PC-3 (cell line): ENCODE measurements around the gene NLGN1. TPM values are rescaled to one million over a fixed set of nuclear protein-coding genes. Genes with fewer than 3 reads are reported as not detected.

Experiments used
- ATAC-seq: fragments of 200-7000 bp; cut with Tn5 transposase; 2 replicates; pipeline ENCODE4 v1.9.1; 2020; ENCODE audit warnings: mild to moderate bottlenecking, moderate library complexity
- BruUV-seq: library from RNA; stranded (reverse); fragments of 400-500 nt; replicated peaks from 2 replicates; lab custom pipeline; 2021; lab: Mats Ljungman, UMichigan
- CTCF ChIA-PET: fragments of 300-600 bp; sonication (Branson Sonifier 250); formaldehyde crosslinking; loops from one replicate; lab custom pipeline; 2022; ENCODE audit warnings: antibody characterized with exemption; lab: Charles Lee
- POLR2A ChIA-PET: fragments of 300-600 bp; sonication (Branson Sonifier 250); formaldehyde crosslinking; loops from one replicate; lab custom pipeline; 2022; ENCODE audit warnings: antibody characterized with exemption; ENCODE audit not compliant: unreplicated experiment; lab: Charles Lee
- DNase-seq: peaks from one replicate; pipeline ENCODE4 v3.0.0-alpha.2; 2015
- H2AFZ ChIP-seq: fragments of 300-600 bp; sonication (generic); 2 replicates; pipeline ENCODE4 v1.6.0; 2016; ENCODE audit warnings: antibody characterized with exemption, low read length
- H3F3A ChIP-seq: fragments of 300-600 bp; sonication (generic); one replicate; pipeline ENCODE4 v1.6.0; 2017; ENCODE audit warnings: antibody characterized with exemption, low read length, control low read depth, mild to moderate bottlenecking; ENCODE audit not compliant: unreplicated experiment
- H3K27ac ChIP-seq: fragments of 300-600 bp; sonication (generic); 2 replicates; pipeline ENCODE4 v1.5.1; 2016; ENCODE audit warnings: mild to moderate bottlenecking, low read length
- H3K27me3 ChIP-seq: fragments of 300-600 bp; sonication (generic); 2 replicates; pipeline ENCODE4 v1.6.1; 2016; ENCODE audit warnings: low read length, mixed read lengths
- H3K36me3 ChIP-seq: fragments of 300-600 bp; sonication (generic); 2 replicates; pipeline ENCODE4 v1.6.1; 2016; ENCODE audit warnings: low read depth, mixed run types, low read length, mixed read lengths
- H3K4me1 ChIP-seq: fragments of 300-600 bp; sonication (generic); 2 replicates; pipeline ENCODE4 v1.5.1; 2016; ENCODE audit warnings: low read length; ENCODE audit not compliant: insufficient read depth
- H3K4me2 ChIP-seq: fragments of 300-600 bp; sonication (generic); 2 replicates; pipeline ENCODE4 v1.6.0; 2016; ENCODE audit warnings: low read length
- H3K4me3 ChIP-seq: fragments of 300-600 bp; sonication (generic); 2 replicates; pipeline ENCODE4 v1.5.1; 2016; ENCODE audit warnings: mild to moderate bottlenecking, low read length, mixed read lengths
- H3K79me2 ChIP-seq: fragments of 300-600 bp; sonication (generic); 2 replicates; pipeline ENCODE4 v1.6.1; 2017; ENCODE audit warnings: low read length, mixed read lengths
- H3K9ac ChIP-seq: fragments of 300-600 bp; sonication (generic); 2 replicates; pipeline ENCODE4 v1.6.0; 2016; ENCODE audit warnings: mild to moderate bottlenecking, low read length
- H3K9me2 ChIP-seq: fragments of 300-600 bp; sonication (generic); replicated peaks from 2 replicates; pipeline ENCODE4 v1.6.1; 2016; ENCODE audit warnings: mixed run types, low read length, mixed read lengths
- H3K9me3 ChIP-seq: fragments of 300-600 bp; sonication (generic); 2 replicates; pipeline ENCODE4 v1.6.1; 2016; ENCODE audit warnings: low read length, mixed read lengths
- H4K20me1 ChIP-seq: fragments of 300-600 bp; sonication (generic); 2 replicates; pipeline ENCODE4 v1.6.1; 2016; ENCODE audit warnings: low read length, mixed read lengths
- EZH2 ChIP-seq: fragments of 300-600 bp; sonication (generic); IDR thresholded peaks from one replicate; pipeline ENCODE4 v1.6.1; 2017; ENCODE audit warnings: antibody characterized with exemption, mild to moderate bottlenecking, low read length; ENCODE audit not compliant: unreplicated experiment
- EZH2phosphoT487 ChIP-seq: fragments of 300-600 bp; sonication (generic); IDR thresholded peaks from 2 replicates; pipeline ENCODE4 v1.6.1; 2018; ENCODE audit warnings: mild to moderate bottlenecking, antibody characterized with exemption, low read length, borderline replicate concordance
- intact Hi-C: fragments of 100-400 bp; cut with micrococcal nuclease; formaldehyde crosslinking; loops from 2 replicates; pipeline ENCODE4 v1.9.0; 2023
- total RNA-seq: library from RNA; depleted of rRNA; stranded (reverse); fragments of >200 nt; gene quantifications from 2 replicates; pipeline ENCODE4 v1.2.3, GENCODE V29; 2014
- TF ChIP-seq, protein P1 (sequence below): fragments of 300-600 bp; sonication (generic); conservative IDR thresholded peaks from 2 replicates; pipeline ENCODE4 v1.5.1; 2017; ENCODE audit warnings: antibody characterized with exemption, low read depth, mild to moderate bottlenecking, low read length

Gene NLGN1
- total RNA-seq, 1 experiment from 2014 or later: 0.77 TPM

DNA sequence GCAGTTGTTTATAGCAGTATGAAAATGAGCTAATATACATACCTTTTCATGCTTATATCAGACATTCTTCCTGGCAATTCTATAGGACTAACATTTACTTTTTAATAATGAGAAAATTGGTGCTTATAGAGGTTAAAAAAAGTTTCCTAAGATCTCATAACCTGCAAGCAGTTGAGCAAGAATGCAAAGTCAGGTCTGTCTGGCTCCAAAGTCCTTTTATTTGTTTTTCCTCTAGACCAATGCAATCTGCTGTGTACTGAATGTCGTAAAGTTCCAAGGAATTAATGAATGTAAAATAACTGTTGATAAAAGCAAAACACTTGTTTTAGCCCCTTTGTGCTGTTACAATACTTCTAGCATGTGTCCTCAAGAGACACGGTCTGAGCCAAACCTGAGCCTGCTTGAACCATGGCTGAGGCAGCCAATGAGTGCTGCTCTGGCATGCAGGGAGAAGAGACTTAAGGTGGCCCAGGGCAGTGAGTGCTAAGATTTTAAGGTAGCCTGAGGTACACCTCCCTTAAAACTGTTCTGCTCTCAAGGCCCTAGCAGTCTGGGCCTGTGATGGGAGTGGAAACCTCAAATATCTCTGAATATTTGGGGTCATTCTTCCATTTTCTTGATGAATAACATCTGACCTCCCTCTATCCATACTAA, 906.5 kb downstream of the NLGN1 start:
- Histone ChIP-seq H3K36me3 (no peaks in the 10 kb centered on the region), H3K9me3 (no peaks in the 10 kb centered on the region), H3K4me2 (no peak overlapping the region), H3K27ac (no peak overlapping the region), H2AFZ (no peak overlapping the region), H3K9me2 (no peaks in the 10 kb centered on the region), H3K4me3 (no peak overlapping the region), H3K27me3 (no peaks in the 10 kb centered on the region), H4K20me1 (no peaks in the 10 kb centered on the region), H3F3A (no peaks in the 10 kb centered on the region), H3K9ac (no peak overlapping the region), H3K79me2 (no peaks in the 10 kb centered on the region), H3K4me1 (no peaks in the 10 kb centered on the region)
- no TSS peak for BruUV-seq
- intact Hi-C loops: no loop called here
- no peak for DNase-seq
- no peak for ATAC-seq
- ChIA-PET CTCF (no interaction called here), POLR2A (no interaction called here)
- TF ChIP-seq, protein P1, sequence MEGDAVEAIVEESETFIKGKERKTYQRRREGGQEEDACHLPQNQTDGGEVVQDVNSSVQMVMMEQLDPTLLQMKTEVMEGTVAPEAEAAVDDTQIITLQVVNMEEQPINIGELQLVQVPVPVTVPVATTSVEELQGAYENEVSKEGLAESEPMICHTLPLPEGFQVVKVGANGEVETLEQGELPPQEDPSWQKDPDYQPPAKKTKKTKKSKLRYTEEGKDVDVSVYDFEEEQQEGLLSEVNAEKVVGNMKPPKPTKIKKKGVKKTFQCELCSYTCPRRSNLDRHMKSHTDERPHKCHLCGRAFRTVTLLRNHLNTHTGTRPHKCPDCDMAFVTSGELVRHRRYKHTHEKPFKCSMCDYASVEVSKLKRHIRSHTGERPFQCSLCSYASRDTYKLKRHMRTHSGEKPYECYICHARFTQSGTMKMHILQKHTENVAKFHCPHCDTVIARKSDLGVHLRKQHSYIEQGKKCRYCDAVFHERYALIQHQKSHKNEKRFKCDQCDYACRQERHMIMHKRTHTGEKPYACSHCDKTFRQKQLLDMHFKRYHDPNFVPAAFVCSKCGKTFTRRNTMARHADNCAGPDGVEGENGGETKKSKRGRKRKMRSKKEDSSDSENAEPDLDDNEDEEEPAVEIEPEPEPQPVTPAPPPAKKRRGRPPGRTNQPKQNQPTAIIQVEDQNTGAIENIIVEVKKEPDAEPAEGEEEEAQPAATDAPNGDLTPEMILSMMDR: no peak
- TF ChIP-seq EZH2 (no peak), EZH2phosphoT487 (no peak)

DNA sequence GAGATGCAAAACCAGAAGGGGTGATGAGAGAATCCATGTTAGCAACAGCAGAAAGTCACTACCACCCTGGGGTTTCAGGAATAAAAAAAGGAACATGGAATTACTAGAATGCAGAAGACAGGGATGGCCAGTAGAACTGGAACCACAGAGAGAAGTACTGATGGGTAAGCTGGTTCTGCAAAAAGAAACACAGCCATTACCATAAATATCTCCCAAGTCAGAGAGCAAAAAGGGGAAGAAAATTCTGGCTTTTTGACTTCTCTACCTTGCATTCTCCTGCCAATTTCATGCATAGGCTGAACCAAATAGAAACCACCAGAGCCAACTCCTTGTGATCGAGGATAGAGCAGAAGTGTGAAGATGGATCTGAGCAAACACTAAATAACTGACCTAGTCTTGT, 911.2 kb downstream of the NLGN1 start:
- Histone ChIP-seq H2AFZ (no peak overlapping the region), H3K9ac (no peak overlapping the region), H4K20me1 (no peaks in the 10 kb centered on the region), H3F3A (no peaks in the 10 kb centered on the region), H3K4me1 (no peaks in the 10 kb centered on the region), H3K4me3 (no peak overlapping the region), H3K9me3 (no peaks in the 10 kb centered on the region), H3K4me2 (no peak overlapping the region), H3K36me3 (no peaks in the 10 kb centered on the region), H3K27me3 (no peaks in the 10 kb centered on the region), H3K27ac (no peak overlapping the region), H3K9me2 (no peaks in the 10 kb centered on the region), H3K79me2 (no peaks in the 10 kb centered on the region)
- ChIA-PET CTCF (no interaction called here), POLR2A (no interaction called here)
- TF ChIP-seq, protein P1: no peak
- no peak for TF ChIP-seq EZH2
- no peak for TF ChIP-seq EZH2phosphoT487
- no TSS peak for BruUV-seq
- intact Hi-C loops: no loop called here
- ATAC-seq: no peak
- no peak for DNase-seq

DNA sequence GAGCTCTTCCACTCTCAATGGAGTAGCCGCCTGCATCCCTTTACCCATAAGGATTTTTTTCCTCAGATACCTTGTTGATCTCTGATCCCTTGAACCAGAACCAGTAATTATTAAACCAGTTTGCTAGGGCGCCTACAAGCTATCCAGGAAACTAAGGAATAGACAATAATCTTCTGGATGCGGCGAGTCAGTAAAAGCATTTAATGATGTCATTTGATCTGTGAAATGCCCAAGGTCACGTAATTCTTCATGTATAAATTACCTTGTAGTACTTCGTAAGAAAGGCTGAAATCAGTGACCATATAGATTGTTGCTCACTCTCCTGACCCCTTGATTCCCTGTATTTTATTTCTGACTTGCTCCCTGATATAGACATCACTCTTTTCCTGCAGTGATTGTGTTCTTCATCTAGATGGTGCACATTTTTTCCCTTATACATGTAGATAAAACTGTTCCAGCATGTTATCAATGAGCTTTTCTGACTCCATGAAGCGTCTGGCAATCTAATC, 913.0 kb downstream of the NLGN1 start:
- H3F3A ChIP-seq: no peaks in the 10 kb centered on the region
- no peaks in the 10 kb centered on the region for H3K4me1 ChIP-seq
- no peaks in the 10 kb centered on the region for H3K79me2 ChIP-seq
- H3K9me2 ChIP-seq: no peaks in the 10 kb centered on the region
- no peak overlapping the region for H3K4me2 ChIP-seq
- ATAC-seq (no peak), DNase-seq (no peak)
- intact Hi-C loops: no loop called here
- no peaks in the 10 kb centered on the region for H3K27me3 ChIP-seq
- H3K36me3 ChIP-seq: no peaks in the 10 kb centered on the region
- no peak overlapping the region for H3K27ac ChIP-seq
- H3K4me3 ChIP-seq: no peak overlapping the region
- ChIA-PET POLR2A (no interaction called here), CTCF (no interaction called here)
- no peaks in the 10 kb centered on the region for H4K20me1 ChIP-seq
- no peak overlapping the region for H2AFZ ChIP-seq
- no TSS peak for BruUV-seq
- no peaks in the 10 kb centered on the region for H3K9me3 ChIP-seq
- TF ChIP-seq EZH2phosphoT487 (no peak), EZH2 (no peak)
- no peak overlapping the region for H3K9ac ChIP-seq
